GM10248 (cell line): ENCODE results near the gene SOD3.

Source experiments
- CTCF ChIA-PET: fragments of 300-600 bp; sonication (Branson Sonifier 250); formaldehyde crosslinking; extraction: SDS; loops from one replicate; lab custom pipeline; 2021; ENCODE audit warnings: antibody characterized with exemption; lab: Yijun Ruan, JAX
- POLR2A ChIA-PET: fragments of 350-650 bp; sonication (Branson Sonifier 250); formaldehyde crosslinking; extraction: SDS; loops from one replicate; lab custom pipeline; 2020; ENCODE audit warnings: antibody characterized with exemption; lab: Yijun Ruan, JAX
- DNase-seq: peaks from one replicate; pipeline ENCODE4 v3.0.0; 2012; ENCODE audit errors: extremely low spot score
- CTCF ChIP-seq: IDR thresholded peaks from 2 replicates; pipeline ENCODE4 v1.5.1; 2012; ENCODE audit warnings: mild to moderate bottlenecking, low read depth; ENCODE audit errors: extremely low read depth, missing control alignments, control extremely low read depth

SOD3 gene

GRCh38 chr4:24810871-24811631 is 15.7 kb downstream of the SOD3 start:
- DNase-seq, result no peak
- CTCF ChIA-PET, result interaction anchor here (0.9 to 1.4 kb wide), 2 partner anchors 10 kb away, joined by 4 read pairs; no protein-coding TSS in a partner anchor
- POLR2A ChIA-PET, result no interaction called here
- TF ChIP-seq CTCF, result no peak

GRCh38 chr4:24813732-24814131 is 18.4 kb downstream of the SOD3 start:
- DNase-seq, result no peak
- CTCF ChIA-PET, result interaction anchor here (1.2 kb wide), 1 partner anchor 10 kb away, joined by 3 read pairs; no protein-coding TSS in a partner anchor
- POLR2A ChIA-PET, result no interaction called here
- no peak for TF ChIP-seq CTCF

DNA sequence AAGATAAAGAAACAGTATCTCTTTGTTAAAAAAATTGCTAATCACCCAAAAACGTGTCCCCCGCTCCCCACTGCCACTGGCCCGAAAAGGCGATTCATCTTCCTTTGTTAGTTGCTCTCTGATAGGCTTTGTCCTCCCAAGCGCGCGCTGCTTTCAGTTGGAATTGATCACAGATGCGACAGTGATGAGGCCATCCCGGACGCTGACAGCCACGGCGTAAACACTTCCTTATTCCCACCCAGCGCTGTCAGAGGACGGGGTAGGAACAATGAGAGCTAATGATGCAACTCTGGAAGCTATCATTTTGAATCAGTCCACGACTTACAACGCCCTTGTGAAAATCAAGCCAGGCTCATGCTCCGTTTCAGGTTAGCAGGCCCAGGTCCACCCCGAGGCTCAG is 21.4 kb downstream of the SOD3 start:
- DNase-seq, result no peak
- ChIA-PET CTCF (no interaction called here), POLR2A (no interaction called here)
- TF ChIP-seq CTCF, result no peak

- ChIA-PET CTCF (interaction anchor here (1.3 kb wide), 1 partner anchor 10 kb away, joined by 4 read pairs; no protein-coding TSS in a partner anchor), POLR2A (no interaction called here)
- no peak for TF ChIP-seq CTCF
- no peak for DNase-seq
Measured at GRCh38 chr4:24820541-24820940, 25.2 kb downstream of the SOD3 start.

GRCh38 chr4:24824720-24825119 is 29.3 kb downstream of the SOD3 start:
- POLR2A ChIA-PET, result no interaction called here
- TF ChIP-seq CTCF, result no peak
- no peak for DNase-seq
- CTCF ChIA-PET, result interaction anchor here (0.8 to 1.0 kb wide), 3 partner anchors 10 to 23 kb away, joined by 3 to 5 read pairs (median 3); no protein-coding TSS in a partner anchor

DNA sequence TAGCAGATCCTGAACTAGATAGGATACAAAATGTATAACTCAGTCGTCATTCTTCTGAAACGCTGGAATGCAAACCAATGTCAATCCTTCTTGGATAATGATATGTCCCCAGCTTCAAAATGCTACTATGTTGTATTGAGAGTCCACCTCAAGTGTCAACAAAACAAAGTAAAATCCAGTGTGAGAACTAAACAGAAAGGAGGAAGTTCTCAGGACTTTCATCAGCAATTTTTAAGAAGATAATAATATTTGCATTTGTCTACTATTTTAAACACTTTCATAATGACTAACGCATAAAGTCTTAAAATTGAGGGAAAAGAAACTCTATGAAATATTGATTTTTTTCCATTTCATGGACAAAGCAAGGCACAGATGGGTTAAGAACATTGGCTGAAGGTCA is 36.3 kb downstream of the SOD3 start:
- no peak for DNase-seq
- TF ChIP-seq CTCF, result no peak
- POLR2A ChIA-PET, result no interaction called here
- CTCF ChIA-PET, result interaction anchor here (0.9 to 1.8 kb wide), 3 partner anchors 11 to 20 kb away, joined by 3 to 5 read pairs (median 3); no protein-coding TSS in a partner anchor
